ENCODE data around the gene PCDH10. TPM values are rescaled to one million over a fixed set of nuclear protein-coding genes. Genes with fewer than 3 reads are reported as not detected.

The PCDH10 gene
- total and polyA plus RNA-seq, 9 of the 15 experiments (the other 6 are each of a cell fraction or from before 2014, with no cell fraction given), result 0.04 to 1.4 (median 0.29) TPM

DNA sequence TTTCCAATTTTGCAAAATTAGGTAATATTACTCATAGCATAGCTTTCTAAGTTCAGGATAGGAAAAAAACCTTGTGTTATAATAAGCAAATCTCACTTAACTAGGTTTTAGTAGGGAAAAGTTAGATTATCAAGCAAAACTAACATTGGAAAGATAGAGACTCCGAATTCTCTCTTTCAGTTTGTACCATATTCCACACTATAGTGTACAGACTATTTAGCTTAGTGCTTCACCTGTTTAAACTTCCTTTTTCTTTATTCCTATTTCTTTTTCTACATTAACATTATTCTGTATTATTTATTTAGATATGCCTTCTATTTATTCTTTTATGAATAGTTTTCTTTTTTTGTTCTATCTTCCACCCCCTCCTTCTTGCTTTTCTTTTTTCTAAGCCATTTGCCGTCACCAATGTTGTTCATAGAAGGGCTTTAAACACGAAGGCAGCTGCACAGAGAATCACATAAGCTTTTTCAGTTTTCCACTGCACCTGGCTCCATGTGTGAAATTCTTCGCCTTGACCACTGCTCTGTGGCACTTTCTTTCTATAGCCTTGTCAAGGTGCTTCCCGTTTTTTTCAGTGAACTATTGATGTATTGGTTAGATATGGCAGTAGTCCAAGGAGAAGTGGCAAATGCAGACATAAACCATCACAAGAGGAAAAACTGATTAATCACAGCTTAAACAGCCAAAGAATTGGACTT lies 8.5 kb downstream of the PCDH10 start:
- no peaks in the 10 kb centered on the region for H3K4me1 ChIP-seq (replicated peaks in 1 of 2; ENCODE audit: control insufficient read depth in 2 of 2, insufficient read depth in 2 of 2, low read length in 2 of 2)
- POLR2A ChIA-PET, result no interaction called here
- BruUV-seq (replicated peaks), result no TSS peak
- no peak overlapping the region for H2AFZ ChIP-seq (ENCODE audit: low read depth, low read length)
- H3K9me1 ChIP-seq (ENCODE audit: control insufficient read depth, insufficient read depth, low read length), result no peaks in the 10 kb centered on the region
- in situ Hi-C loops (cut with MboI), result no loop called here
- H3K27me3 ChIP-seq (ENCODE audit: control insufficient read depth in 2 of 2, insufficient read depth in 2 of 2, low read length in 2 of 2), result no peaks in the 10 kb centered on the region
- TF ChIP-seq CREBBP (IDR thresholded peaks at IDR 0.05; ENCODE audit: low read depth, low read length) (no peak), ZBTB17 (CRISPR knock-in tag; IDR thresholded peaks at IDR 0.05) (peak; percentile 56; the same call in 1 of the 2 replicates), EP300 (IDR thresholded peaks at IDR 0.05; ENCODE audit: low read length) (no peak)
- FAIRE-seq (no peak), DNase-seq (ENCODE audit: extremely low read depth in 1 of 4, low spot score in 3 of 4) (no peak), ATAC-seq (no peak)
- H3K4me2 ChIP-seq (ENCODE audit: insufficient read depth, low read length), result no peak overlapping the region
- no peak overlapping the region for H3K27ac ChIP-seq (ENCODE audit: extremely low read depth, low read depth, low read length)
- H4K20me1 ChIP-seq (replicated peaks; ENCODE audit: control insufficient read depth, insufficient read depth, low read length), result no peaks in the 10 kb centered on the region
- H3K9ac ChIP-seq (ENCODE audit: insufficient read depth in 1 of 2, low read depth in 2 of 2, low read length in 2 of 2), result no peak overlapping the region
- H3K79me2 ChIP-seq (ENCODE audit: control insufficient read depth, insufficient read depth, low read length), result no peaks in the 10 kb centered on the region
- H3K36me3 ChIP-seq (ENCODE audit: control insufficient read depth, insufficient read depth, low read length), result no peaks in the 10 kb centered on the region
- no peak overlapping the region for H3K4me3 ChIP-seq
- H3K9me3 ChIP-seq (replicated peaks; ENCODE audit: control insufficient read depth, insufficient read depth, low read depth, low read length), result no peaks in the 10 kb centered on the region; the same call in 1 of the 2 replicates
- intact Hi-C loops (cut with micrococcal nuclease), result loop anchor here (10.0 kb wide), 1 partner anchor 157 kb away; no protein-coding TSS in a partner anchor
- WGBS (ENCODE audit: insufficient coverage, low coverage, missing lambda C conversion rate), result 2% methylated on average over 5 of the region's 5 CpGs
- CTCF ChIA-PET (ENCODE audit: low intra/inter-chr PET ratio), result no interaction called here

DNA sequence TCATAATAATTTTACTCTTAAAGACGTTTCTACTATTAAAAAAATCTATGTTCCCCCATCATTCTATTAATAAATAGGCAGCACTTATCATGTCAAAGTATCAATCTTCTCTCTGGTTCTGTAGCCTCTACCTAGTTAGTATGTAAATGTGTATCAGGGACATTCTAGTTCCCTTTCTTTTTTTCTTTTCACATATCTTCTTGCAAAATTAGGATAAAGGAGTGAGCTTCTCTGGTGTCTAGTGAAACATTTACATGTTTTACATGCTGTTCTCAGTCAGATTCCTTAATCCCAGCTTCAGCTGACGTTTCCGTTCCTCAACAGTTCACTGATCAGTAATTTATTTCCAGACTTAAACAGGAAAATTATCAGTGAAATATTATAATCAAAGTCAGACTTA lies 11.8 kb downstream of the PCDH10 start:
- H3K27ac ChIP-seq (ENCODE audit: extremely low read depth, low read depth, low read length), result no peak overlapping the region
- no peak overlapping the region for H3K9ac ChIP-seq (ENCODE audit: insufficient read depth in 1 of 2, low read depth in 2 of 2, low read length in 2 of 2)
- H4K20me1 ChIP-seq (replicated peaks; ENCODE audit: control insufficient read depth, insufficient read depth, low read length), result no peaks in the 10 kb centered on the region
- POLR2A ChIA-PET, result no interaction called here
- DNase-seq (ENCODE audit: extremely low read depth in 1 of 4, low spot score in 3 of 4) (no peak), ATAC-seq (no peak), FAIRE-seq (no peak)
- in situ Hi-C loops (cut with MboI) (no loop called here), intact Hi-C loops (cut with micrococcal nuclease) (no loop called here)
- no peaks in the 10 kb centered on the region; the same call in 1 of the 2 replicates for H3K9me3 ChIP-seq (replicated peaks; ENCODE audit: control insufficient read depth, insufficient read depth, low read depth, low read length)
- H3K4me3 ChIP-seq, result no peak overlapping the region
- BruUV-seq (replicated peaks), result no TSS peak
- no peaks in the 10 kb centered on the region for H3K79me2 ChIP-seq (ENCODE audit: control insufficient read depth, insufficient read depth, low read length)
- WGBS (ENCODE audit: insufficient coverage, low coverage, missing lambda C conversion rate), result 8% methylated on average over 3 of the region's 3 CpGs
- H3K36me3 ChIP-seq (ENCODE audit: control insufficient read depth, insufficient read depth, low read length), result no peaks in the 10 kb centered on the region
- H3K27me3 ChIP-seq (ENCODE audit: control insufficient read depth in 2 of 2, insufficient read depth in 2 of 2, low read length in 2 of 2), result no peaks in the 10 kb centered on the region
- H3K9me1 ChIP-seq (ENCODE audit: control insufficient read depth, insufficient read depth, low read length), result no peaks in the 10 kb centered on the region
- no peak overlapping the region for H2AFZ ChIP-seq (ENCODE audit: low read depth, low read length)
- no peak overlapping the region for H3K4me2 ChIP-seq (ENCODE audit: insufficient read depth, low read length)
- CTCF ChIA-PET (ENCODE audit: low intra/inter-chr PET ratio), result no interaction called here
- H3K4me1 ChIP-seq (replicated peaks in 1 of 2; ENCODE audit: control insufficient read depth in 2 of 2, insufficient read depth in 2 of 2, low read length in 2 of 2), result no peaks in the 10 kb centered on the region
- TF ChIP-seq SETDB1 (IDR thresholded peaks at IDR 0.05; ENCODE audit: low read length), result no peak
- no peak for TF ChIP-seq NBN (IDR thresholded peaks at IDR 0.05; ENCODE audit: low read depth)
- TF ChIP-seq IRF2 (CRISPR knock-in tag; IDR thresholded peaks at IDR 0.05), result no peak
- TF ChIP-seq ZNF217 (CRISPR knock-in tag; IDR thresholded peaks at IDR 0.05), result no peak
- TF ChIP-seq JUND (IDR thresholded peaks at IDR 0.05; ENCODE audit: borderline replicate concordance, low read depth, low read length), result no peak
- TF ChIP-seq JUND (tag; IDR thresholded peaks at IDR 0.05; ENCODE audit: borderline replicate concordance, low read depth, low read length), result no peak
- TF ChIP-seq, protein P1, sequence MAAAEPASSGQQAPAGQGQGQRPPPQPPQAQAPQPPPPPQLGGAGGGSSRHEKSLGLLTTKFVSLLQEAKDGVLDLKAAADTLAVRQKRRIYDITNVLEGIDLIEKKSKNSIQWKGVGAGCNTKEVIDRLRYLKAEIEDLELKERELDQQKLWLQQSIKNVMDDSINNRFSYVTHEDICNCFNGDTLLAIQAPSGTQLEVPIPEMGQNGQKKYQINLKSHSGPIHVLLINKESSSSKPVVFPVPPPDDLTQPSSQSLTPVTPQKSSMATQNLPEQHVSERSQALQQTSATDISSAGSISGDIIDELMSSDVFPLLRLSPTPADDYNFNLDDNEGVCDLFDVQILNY (CRISPR knock-in tag; IDR thresholded peaks at IDR 0.05), result no peak
- TF ChIP-seq PML (IDR thresholded peaks at IDR 0.05; ENCODE audit: low read length), result no peak
- no peak for TF ChIP-seq RNF2 (IDR thresholded peaks at IDR 0.05)
- no peak for TF ChIP-seq FOXM1 (IDR thresholded peaks at IDR 0.05; ENCODE audit: low read depth)
- no peak for TF ChIP-seq FOXM1 (CRISPR knock-in tag; IDR thresholded peaks at IDR 0.05; ENCODE audit: low read depth)
- no peak for TF ChIP-seq KAT8 (IDR thresholded peaks at IDR 0.05; ENCODE audit: low read depth)
- TF ChIP-seq CCNT2 (IDR thresholded peaks at IDR 0.05; ENCODE audit: borderline replicate concordance, extremely low read depth, insufficient read length, low read depth, low read length), result no peak
- TF ChIP-seq NR2F6 (CRISPR knock-in tag; IDR thresholded peaks at IDR 0.05), result no peak
- TF ChIP-seq PRPF4 (IDR thresholded peaks at IDR 0.05; ENCODE audit: insufficient read depth, low read depth, low read length, poor library complexity, severe bottlenecking), result no peak

All from K562 (cell line).